T-helper 9 cell (primary cell): ENCODE results near the gene NUP160.
"Not testable (repeated sequence)": the region's sequence is repeated elsewhere in the genome, so short reads cannot be mapped to it uniquely, and the experiment has no call there.

ENCODE experiments used
- DNase-seq: peaks from one replicate; pipeline ENCODE4 v3.0.0-alpha.2; 2020

Gene NUP160

DNA sequence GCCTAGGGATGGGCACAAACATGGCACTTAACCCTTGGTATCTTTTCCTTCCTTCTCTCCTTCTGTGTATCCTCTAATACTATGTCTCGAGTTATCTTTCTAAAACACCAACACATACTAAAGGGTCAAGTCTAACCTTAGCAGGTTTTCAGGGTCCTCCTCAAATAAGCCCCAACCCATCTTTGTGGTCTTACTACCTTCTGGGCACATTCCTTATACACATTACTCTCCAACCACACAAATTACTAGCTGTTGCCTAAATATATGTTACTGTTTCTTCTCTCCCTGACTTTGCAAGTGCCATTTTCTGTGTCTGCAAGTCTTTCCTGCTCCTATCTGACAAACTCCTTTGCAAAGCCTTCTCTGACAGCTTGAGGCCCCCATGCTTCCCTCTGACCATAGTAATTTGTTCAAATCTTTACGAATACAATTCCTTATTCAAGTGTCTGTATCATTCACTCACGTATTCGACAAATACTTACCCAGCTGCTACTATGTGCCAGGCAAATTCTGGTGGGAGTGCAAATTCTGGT, 15.8 kb upstream of the NUP160 start:
- no peak for DNase-seq

DNA sequence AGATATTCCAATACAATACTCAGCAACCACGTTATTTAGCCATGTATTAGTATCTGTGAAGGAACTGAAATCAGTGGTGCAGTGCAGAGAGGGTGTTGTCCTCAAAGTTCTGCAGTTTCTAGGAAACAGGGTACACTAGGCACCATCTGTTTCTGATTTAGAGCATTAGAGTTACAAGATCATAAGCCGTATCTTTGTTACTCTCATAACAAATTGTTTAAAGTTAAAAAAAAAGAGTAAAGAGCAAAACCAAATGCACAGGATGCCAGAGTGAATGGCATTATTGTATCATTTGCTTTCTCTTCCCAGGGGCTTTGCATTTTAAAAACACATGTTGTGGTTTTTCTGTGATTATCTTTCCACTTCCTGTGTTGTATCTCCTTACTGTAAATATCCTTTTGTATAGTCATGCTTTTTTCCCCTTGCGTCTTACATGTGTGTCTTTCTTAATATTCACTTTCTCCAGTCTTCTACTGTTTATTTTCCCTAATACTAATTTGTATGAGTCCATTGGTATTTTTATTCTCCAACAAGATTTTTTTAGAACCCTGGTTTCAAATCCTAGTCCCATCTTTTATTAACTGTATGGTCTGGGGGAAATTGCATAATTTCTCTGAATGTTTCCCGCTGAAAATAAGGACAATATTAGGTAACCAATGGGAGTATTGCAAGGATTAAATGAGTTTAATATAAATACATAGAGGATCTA, 15.2 kb upstream of the NUP160 start:
- DNase-seq = no peak

DNA sequence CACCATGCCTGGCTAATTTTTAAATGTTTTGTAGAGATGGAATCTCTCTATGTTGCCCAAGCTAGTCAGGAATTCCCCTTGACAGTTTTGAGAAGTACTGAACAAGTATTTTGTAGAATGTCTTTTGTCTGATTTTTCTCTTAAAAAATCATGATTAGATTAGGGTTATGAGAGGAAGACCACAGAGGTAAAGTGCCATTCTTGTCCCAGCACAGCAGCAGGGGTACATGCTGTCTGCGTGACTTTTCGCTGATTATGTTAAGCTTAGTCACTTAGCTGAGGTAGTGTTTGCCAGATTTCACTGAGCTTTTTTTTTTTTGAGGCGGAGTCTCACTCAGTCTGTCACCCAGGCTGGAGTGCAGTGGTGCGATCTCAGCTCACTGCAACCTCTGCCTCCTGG, 13.6 kb upstream of the NUP160 start:
- DNase-seq = no peak

DNA sequence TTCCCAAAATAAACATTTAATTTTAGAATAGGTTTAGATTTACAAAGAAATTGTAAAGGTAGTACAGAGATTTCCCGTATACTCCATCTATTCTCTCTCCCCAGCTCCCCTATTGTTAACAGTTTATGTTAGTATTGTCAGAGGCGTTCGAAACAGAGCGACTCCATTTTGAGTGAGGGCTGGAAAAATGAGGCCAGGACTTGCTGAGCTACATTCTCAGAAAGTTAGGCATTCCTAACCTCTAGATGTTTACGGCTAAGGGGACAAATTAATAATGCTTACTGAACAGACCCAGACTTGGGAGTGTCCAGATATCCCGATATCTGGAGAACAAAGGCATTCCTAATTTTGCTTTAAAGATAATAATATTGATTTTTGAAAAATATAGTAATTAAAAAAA, 12.4 kb upstream of the NUP160 start:
- DNase-seq = no peak

DNA sequence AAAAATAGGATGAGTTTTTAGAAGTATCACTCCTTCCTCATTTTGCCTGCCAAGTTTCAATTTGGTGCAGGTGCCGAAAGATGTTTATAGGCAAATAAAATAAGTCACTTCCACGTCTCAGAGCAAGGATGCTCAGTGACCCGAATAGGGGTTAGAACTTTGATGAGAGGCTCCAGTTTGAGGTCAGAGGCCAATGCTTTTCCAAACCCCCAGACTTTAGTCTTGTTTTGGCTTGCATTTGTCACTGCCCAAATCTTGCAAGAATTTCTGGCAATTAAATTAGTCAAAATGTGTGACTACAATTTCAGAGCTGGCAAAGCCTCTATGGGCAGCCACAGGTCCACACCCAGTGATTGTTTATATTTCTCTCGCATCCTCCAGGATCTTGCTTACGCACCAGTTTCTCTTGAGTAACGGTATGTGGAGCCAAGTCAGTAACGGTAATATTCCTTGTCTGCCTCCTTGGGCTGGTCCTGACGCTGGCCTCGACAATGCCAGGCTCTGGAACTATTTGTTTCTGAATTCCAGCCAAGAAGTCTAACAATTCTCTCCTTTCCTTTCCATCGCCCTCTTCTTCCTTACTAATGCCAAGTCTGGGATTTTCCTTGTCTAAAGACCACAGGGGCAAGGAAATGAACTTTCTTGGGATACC, 9.9 kb upstream of the NUP160 start:
- no peak for DNase-seq

DNA sequence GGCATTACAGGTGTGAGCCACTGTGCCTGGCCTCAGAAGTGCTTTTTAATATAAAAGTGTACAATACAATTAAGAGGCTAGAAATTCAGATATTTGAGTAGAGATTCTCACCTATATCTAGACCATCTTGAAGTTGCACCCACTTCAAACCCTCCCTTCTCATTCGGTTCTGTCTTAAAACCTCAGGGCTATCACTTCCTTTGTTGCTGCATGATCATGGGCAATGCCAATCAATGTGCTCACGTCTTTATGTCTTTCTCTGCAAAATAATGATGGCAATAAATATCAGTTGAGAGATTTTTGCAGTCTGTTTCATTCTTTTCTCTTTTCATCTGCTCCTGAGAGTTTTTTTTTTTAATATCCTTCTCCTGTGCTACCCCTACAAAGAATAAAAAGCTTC, 9.3 kb upstream of the NUP160 start:
- no peak for DNase-seq

DNA sequence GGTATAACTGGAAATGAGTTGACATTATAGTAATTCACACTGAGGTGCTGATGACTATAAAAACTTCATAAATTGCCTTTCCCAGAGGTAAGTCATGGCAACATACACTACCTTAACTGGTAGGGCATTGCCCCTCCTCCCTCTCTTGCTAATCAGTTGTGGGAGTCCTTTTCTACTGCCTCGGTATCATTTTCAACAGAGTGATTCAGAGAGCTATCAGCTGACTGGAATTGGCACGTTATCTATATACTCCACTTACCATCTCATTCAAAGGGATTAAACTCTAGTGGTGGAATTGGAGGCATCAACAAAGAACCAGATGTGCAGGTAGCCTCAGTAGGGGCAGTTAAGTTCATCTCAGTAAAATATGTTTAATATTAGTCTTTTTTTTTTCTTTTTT, 8.0 kb upstream of the NUP160 start:
- DNase-seq = no peak

DNA sequence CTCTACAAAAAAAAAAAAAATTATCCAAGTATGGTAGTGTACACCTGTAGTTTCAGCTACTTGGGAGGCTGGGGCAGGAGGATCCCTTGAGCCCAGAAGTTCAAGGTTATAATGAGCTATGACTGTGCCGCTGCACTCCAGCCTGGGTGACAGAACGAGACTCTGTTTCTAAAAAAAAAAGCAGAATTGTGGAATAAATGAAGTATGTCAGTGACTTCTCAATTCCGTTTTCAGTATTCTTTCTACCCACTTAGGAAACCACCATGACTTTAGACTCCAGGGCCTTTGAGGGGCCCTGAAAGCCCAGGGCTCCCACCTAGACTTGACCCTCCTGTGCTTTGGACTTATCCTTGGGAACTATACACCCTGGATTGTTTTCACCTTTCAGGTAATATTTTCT, 6.5 kb upstream of the NUP160 start:
- DNase-seq = no peak

DNA sequence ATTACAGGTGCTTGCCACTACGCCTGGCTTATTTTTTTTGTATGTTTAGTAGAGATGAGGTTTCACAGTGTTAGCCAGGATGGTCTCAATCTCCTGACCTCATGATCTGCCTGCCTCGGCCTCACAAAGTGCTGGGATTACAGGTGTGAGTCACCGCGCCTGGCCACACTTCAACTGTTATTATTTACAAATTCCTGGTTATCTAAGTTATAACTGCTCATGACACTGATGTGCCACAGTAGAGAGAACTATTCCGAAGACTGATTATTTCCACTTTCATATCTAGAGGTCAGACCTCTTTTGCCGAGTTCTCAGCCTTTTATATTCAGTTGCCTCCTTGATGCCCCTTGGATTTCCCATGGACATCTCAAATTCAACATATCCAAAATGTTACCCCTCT, 3.9 kb upstream of the NUP160 start:
- no peak for DNase-seq

DNA sequence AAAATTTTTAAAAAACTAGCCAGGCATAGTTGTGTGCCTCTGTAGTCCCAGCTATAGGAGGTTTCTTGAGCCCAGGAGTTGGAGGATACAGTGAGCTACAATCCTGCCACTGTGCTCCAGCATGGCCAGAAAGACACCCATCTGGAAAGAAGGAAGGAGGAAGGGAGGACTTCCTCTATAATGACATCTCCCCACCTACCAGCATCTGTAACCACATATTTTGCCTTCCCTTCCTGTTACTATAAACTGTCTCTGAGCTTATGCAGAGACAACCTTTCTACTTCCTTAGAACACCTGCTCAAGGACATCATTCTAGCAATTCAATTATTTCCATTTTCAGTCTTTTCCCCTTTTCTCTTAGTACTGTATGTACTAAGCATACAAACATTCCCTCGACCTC, 2.2 kb upstream of the NUP160 start:
- no peak for DNase-seq

DNA sequence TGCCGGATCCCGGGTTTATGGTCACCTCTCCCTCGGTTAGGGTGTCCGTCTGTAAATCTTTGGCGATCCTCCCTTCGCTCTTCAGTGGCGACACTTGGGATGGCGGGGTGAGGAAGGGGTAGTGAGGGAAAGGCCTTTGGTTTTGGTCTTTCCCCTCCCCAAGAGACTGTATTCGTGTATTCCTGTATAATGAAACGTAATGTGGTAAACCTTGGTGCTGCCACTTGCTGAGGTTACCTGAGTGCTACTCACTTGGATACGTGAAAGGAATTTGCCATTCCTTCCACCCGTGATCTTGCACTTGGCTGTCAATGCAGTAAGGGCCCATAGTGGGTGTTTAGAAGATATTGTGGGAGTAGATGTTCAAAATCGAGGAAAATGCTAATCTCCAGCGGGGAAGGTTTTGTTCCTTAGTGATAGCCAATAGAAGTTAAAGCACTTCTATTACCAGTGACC, 578 bp upstream of the NUP160 start:
- DNase-seq = no peak

DNA sequence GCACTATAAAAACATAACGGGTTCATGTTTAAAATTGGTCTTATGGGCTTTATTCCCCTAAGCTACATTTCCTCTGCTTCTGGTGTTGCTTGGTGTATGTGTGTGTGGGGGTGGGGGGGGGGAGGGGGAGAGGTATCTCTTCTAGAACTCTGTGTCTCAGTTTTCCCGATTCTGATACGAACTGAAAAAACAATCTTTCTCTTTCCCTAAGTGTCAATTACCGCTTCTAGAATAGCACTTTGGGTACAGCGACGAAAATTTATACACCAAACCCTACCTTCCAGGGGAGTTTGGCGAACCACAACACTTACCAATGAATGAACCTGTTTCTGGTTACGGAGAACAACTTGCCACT, 636 bp downstream of the NUP160 start:
- no peak for DNase-seq

DNA sequence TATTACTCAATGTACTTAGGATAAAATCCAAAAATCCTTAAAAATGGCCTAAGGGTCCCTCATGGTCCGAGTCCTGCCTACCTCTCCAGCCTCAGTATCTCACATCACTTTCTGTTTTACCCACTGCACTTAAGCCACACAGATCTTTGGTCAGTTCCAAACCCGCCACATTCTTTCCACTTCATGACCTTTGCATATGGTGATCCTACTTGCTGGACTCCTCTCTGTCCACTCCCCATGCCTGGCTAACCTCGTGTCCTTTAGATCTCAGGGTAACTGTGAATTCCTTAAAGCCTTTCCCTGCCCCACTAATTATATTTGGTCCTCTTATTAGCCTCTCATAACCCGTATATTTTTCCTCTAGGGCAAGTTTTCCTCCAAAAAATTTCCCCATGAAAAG, 1.2 kb downstream of the NUP160 start:
- DNase-seq = no peak

DNA sequence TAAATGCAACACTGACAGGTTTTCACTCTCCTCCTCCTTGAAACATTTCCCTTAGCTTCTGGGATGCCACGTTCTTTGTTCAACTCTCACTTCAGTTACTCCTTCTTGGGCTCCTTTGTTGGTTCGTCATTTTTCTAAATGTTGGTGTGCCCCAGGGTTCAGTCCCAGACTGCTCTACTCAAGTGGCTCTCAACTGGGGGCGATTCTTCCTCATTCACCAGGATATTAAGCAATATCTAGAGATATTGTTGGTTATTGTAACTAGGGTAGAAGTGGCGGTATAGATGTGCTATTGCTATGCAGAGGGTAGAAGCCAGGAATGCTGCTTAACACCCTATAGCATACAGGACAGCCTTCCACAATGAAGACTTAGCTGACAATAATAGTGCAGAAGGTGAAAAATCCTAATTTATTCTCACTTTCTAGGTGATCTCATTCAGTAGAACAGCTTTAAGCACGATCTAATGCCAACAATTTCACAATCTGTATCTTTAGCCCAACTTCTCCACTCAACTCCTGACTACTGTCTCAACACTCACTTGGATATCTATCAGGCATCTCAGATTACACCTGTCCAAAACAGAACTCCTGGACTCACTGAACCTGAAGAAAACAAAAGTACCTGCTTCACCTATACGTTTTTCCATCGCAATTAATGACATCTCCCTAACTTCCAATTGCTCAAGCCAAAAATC, 4.6 kb downstream of the NUP160 start:
- DNase-seq = no peak

DNA sequence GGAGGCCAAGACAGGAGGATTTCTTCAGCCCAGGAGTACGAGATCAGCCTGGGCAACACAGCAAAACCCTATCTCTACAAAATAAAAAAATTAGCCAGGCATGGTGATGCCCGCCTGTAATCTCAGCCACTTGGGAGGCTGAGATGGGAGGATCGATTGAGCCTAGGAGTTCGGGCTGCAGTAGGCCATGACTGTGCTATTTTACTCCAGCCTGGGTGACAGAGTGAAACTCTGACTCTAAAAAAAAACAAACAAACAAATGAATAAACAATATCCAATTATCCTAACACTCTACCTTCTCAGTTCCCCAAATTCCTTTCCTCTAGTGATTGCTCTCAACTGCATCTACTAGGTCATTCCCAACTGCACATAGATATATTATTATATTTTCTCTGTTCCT, 5.4 kb downstream of the NUP160 start:
- DNase-seq = no peak

DNA sequence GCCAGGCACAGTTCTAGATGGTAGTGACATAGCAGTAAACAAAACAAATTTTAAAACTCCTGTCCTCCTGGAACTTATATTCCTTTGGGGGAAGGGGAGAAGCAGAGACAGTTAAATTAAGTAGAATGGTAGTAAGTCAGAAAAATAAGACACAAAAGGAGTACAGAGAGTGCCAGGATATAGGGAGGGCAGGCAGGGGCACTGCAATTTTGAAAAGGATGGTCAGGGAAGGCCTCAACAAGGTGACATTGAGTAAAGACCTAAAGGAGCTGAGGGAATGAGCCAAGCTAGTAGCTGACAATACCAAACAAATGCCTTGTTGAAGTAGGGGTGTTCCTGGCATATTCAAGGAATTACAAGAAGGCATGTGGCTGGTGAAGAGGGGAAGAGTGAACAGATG, 10.2 kb downstream of the NUP160 start:
- DNase-seq = no peak

DNA sequence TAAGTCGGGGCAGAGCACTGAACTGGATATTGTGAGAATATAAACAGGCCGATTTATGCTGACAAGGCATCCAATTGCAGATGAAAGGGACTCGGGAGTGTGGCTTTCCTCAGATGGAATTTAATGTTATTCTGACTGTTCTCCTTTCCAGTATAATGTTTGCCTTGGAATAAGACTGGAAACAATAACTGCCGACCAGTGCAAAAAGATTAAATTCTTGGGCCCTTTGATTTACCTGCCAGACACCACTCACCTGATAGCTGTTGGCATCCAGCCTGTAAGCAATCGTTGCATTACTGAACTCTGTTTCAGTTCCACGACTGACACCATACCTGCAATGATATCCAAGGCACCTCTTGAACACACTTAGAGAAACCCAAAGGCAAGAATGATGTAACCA, 10.9 kb downstream of the NUP160 start:
- DNase-seq = no peak

DNA sequence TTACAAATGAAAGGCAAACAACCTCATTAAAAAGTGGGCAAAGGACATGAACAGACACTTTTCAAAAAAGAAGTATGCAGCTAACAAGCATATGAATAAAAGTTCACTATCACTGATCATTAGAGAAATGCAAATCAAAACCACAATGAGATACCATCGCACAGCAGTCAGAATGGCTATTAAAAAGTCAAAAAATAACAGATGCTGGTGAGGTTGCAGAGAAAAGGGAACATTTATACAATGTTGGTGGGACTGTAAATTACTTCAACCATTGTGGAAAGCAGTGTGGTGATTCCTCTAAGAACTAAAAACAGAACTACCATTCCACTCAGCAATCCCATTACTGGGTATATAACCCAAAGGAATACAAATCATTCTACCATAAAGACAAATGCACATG, 18.1 kb downstream of the NUP160 start:
- not testable (repeated sequence) for DNase-seq

DNA sequence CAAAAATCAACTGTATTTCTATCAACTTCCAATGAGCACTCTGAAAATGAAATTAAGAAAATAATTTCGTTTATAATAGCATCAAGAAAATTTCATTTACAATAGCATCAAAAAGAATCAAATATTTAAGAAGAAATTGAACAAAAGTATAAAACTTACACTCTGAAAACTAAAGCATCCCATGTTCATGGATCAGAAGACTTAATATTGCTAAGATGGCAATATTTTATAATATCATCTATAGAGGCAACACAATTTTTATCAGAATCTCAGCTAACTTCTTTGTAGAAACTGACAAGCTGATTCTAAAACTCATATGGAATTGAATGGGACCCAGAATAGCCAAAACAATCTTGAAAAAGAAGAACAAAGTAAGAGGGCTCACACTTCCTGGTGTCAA, 19.9 kb downstream of the NUP160 start:
- no peak for DNase-seq

DNA sequence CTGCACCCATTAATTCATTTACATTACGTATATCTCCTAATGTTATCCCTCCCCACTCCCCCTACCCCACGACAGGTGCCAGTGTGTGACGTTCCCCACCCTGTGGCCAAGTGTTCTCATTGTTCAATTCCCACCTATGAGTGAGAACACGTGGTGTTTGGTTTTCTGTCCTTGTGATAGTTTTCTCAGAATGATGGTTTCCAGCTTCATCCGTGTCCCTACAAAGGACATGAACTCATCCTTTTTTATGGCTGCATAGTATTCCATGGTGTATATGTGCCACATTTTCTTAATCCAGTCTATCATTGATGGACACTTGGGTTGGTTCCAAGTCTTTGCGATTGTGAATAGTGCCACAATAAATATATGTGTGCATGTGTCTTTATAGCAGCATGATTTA, 25.5 kb downstream of the NUP160 start:
- DNase-seq = not testable (repeated sequence)

DNA sequence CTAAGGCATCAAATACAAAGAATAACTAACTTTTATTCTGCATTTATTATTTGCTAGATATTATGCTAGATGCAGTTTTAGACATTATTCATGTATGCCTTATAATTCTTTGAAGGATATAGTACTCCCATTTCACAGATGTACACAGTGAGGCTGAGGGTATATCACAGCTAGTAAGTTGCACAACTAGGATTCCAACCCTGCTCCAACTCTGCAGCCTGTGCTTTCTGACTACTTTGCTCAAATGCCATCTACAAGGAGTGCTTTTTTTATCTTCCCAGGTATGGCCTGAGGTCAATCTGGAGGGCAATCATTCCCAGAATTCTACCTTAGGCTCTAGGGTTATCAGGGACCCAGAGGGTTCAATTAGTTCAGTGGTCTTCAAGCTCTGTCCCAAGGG, 28.4 kb downstream of the NUP160 start:
- no peak for DNase-seq

DNA sequence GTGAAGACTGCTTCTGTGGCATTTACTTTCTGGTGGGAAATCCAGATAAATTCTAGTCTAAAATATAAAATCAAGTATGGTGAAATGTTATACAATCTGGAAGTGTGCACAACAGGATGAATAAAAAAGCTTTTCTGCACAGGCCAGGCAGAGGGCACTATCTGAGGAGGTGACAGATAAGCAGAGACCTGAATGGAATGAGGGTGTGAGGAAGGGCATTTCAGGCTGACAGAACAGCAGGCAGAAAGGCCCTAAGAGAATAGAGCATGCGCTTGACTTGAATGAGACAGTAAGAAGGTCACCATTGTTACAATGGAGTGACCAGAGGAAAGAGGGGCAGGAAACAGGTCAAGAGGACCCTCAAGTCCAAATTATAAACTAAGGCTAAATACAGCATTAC, 47.4 kb downstream of the NUP160 start:
- DNase-seq = no peak

DNA sequence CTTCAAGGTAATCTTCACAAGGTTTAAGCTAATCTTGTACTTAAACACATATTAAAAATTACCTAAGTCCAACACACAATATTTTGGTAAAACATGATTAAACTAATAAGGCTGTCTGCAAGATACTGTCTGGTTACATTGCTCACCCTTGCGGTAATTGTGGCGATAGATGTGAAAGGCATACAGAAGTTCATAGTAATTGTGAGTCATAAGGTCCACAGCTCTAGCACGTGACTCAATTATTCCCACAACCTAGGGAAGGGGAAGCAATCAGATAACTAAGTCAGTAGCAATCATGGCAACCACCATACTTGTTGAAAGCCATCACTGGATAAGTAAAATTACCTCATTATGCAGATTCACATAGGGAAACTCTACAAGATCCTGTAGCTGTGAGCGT, 50.5 kb downstream of the NUP160 start:
- no peak for DNase-seq

DNA sequence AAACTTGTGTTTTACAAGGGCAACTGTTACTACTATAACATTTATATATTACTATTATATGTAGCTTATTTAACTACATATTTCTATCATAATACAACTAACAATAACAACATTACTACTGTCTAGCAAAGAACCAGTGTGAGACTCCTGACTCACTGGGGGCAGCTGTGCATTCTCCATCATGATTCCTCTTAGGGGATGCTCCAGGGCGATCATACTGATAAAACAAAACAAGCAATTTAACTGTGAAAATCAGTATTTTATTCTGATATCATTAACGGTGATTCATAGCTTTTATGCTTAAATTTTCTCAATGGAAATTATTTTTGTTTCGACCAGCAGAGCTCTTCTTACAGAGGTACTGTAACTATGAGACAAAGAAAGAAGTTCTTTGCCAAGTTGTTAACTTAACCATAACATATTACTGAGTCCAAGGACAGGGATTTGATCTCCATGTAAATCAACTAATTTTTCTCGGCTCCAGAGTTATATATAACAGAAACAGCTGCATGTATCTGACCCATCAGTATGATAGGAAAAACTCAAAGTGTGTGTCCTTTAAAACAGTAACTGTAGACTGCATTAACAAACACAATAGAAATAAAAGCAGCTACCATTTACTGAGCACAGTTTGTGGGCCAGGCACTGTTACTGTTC, 56.2 kb downstream of the NUP160 start:
- no peak for DNase-seq
